ENCODE measurements around the gene HCN3.
"Not testable (repeated sequence)": the region's sequence is repeated elsewhere in the genome, so short reads cannot be mapped to it uniquely, and the experiment has no call there.

The HCN3 gene

GRCh38 chr1:155277070-155277901 lies at the start of gene HCN3:
TSS of gene HCN3 (plus strand) at chr1:155277463. CDS start at chr1:155277591, 128 bp downstream.
- DNase-seq (ENCODE audit: low read depth in 1 of 2, low spot score in 1 of 2), result peak; percentile 79 to 89

GRCh38 chr1:155228096-155228427 lies 49.2 kb upstream of the HCN3 start:
- DNase-seq (ENCODE audit: low read depth in 1 of 2, low spot score in 1 of 2), result no peak

GRCh38 chr1:155231302-155231701 lies 46.0 kb upstream of the HCN3 start:
- DNase-seq (ENCODE audit: low read depth in 1 of 2, low spot score in 1 of 2), result not testable (repeated sequence)

GRCh38 chr1:155232001-155232978 lies 45.0 kb upstream of the HCN3 start:
- DNase-seq (ENCODE audit: low read depth in 1 of 2, low spot score in 1 of 2), result not testable (repeated sequence)

- not testable (repeated sequence) for DNase-seq (ENCODE audit: low read depth in 1 of 2, low spot score in 1 of 2)
Measured at GRCh38 chr1:155233502-155233901, 43.8 kb upstream of the HCN3 start.

- not testable (repeated sequence) for DNase-seq (ENCODE audit: low read depth in 1 of 2, low spot score in 1 of 2)
Measured at GRCh38 chr1:155235375-155235774, 41.9 kb upstream of the HCN3 start.

GRCh38 chr1:155236451-155236850 lies 40.8 kb upstream of the HCN3 start:
- no peak for DNase-seq (ENCODE audit: low read depth in 1 of 2, low spot score in 1 of 2)

- DNase-seq (ENCODE audit: low read depth in 1 of 2, low spot score in 1 of 2), result no peak
Measured at GRCh38 chr1:155241069-155241679, 36.1 kb upstream of the HCN3 start.

- DNase-seq (ENCODE audit: low read depth in 1 of 2, low spot score in 1 of 2), result no peak
Measured at GRCh38 chr1:155241841-155242264, 35.4 kb upstream of the HCN3 start.

- no peak for DNase-seq (ENCODE audit: low read depth in 1 of 2, low spot score in 1 of 2)
Measured at GRCh38 chr1:155242805-155243358, 34.4 kb upstream of the HCN3 start.

- DNase-seq (ENCODE audit: low read depth in 1 of 2, low spot score in 1 of 2), result peak; percentile 68 to 83
Measured at GRCh38 chr1:155244368-155245162, 32.7 kb upstream of the HCN3 start.

GRCh38 chr1:155245163-155245524 lies 32.1 kb upstream of the HCN3 start:
- no peak for DNase-seq (ENCODE audit: low read depth in 1 of 2, low spot score in 1 of 2)

GRCh38 chr1:155246796-155247195 lies 30.5 kb upstream of the HCN3 start:
- not testable (repeated sequence) for DNase-seq (ENCODE audit: low read depth in 1 of 2, low spot score in 1 of 2)

- DNase-seq (ENCODE audit: low read depth in 1 of 2, low spot score in 1 of 2), result no peak
Measured at GRCh38 chr1:155247667-155248553, 29.4 kb upstream of the HCN3 start.

GRCh38 chr1:155250246-155250632 lies 27.0 kb upstream of the HCN3 start:
- DNase-seq (ENCODE audit: low read depth in 1 of 2, low spot score in 1 of 2), result no peak

- peak; percentile 91 to 96 for DNase-seq (ENCODE audit: low read depth in 1 of 2, low spot score in 1 of 2)
Measured at GRCh38 chr1:155250633-155251449, 26.4 kb upstream of the HCN3 start.

- DNase-seq (ENCODE audit: low read depth in 1 of 2, low spot score in 1 of 2), result no peak
Measured at GRCh38 chr1:155251566-155251965, 25.7 kb upstream of the HCN3 start.

GRCh38 chr1:155253208-155253607 lies 24.1 kb upstream of the HCN3 start:
- no peak for DNase-seq (ENCODE audit: low read depth in 1 of 2, low spot score in 1 of 2)

GRCh38 chr1:155253797-155254196 lies 23.5 kb upstream of the HCN3 start:
- DNase-seq (ENCODE audit: low read depth in 1 of 2, low spot score in 1 of 2), result no peak

All from stimulated activated CD4-positive, alpha-beta T cell treated with anti-CD3 and anti-CD28 coated beads, Interleukin-15, amount 100 ng/mL, for 1 hour (primary cell).